Dendritic cell treated with granulocyte-macrophage colony-stimulating factor and Interleukin-4, amounts not matched to agents 40 ng/mL and 50 ng/mL, for 4 days (primary cell): Measurements from ENCODE around the gene PAPLN.
"Not testable (repeated sequence)": the region's sequence is repeated elsewhere in the genome, so short reads cannot be mapped to it uniquely, and the experiment has no call there.

Experiments used
- H3K27ac Mint-ChIP-seq: one replicate; pipeline ENCODE4 v1.8.0; 2022; ENCODE audit warnings: mild to moderate bottlenecking, mixed read lengths
- H3K27me3 Mint-ChIP-seq: one replicate; pipeline ENCODE4 v1.8.0; 2022; ENCODE audit warnings: mild to moderate bottlenecking, mixed read lengths
- H3K36me3 Mint-ChIP-seq: one replicate; pipeline ENCODE4 v1.8.0; 2022; ENCODE audit warnings: low read depth, mixed read lengths
- H3K4me1 Mint-ChIP-seq: one replicate; pipeline ENCODE4 v1.8.0; 2022; ENCODE audit warnings: low read depth, mixed read lengths
- H3K4me3 Mint-ChIP-seq: one replicate; pipeline ENCODE4 v1.8.0; 2022; ENCODE audit warnings: mild to moderate bottlenecking, moderate library complexity, mixed read lengths
- H3K9me3 Mint-ChIP-seq: one replicate; pipeline ENCODE4 v1.8.0; 2022; ENCODE audit warnings: mixed read lengths
- intact Hi-C: fragments of 100-400 bp; cut with micrococcal nuclease; formaldehyde crosslinking; loops from one replicate; pipeline ENCODE4 v1.15.0; 2022

The PAPLN gene

GRCh38 chr14:73289308-73289707 is 52.0 kb downstream of the PAPLN start:
- no peak overlapping the region for H3K4me3 Mint-ChIP-seq
- H3K27ac Mint-ChIP-seq = no peak overlapping the region
- no peaks in the 10 kb centered on the region for H3K4me1 Mint-ChIP-seq
- H3K27me3 Mint-ChIP-seq = no peaks in the 10 kb centered on the region
- peaks cover 83% of the 10 kb centered on the region for H3K36me3 Mint-ChIP-seq
- H3K9me3 Mint-ChIP-seq = no peaks in the 10 kb centered on the region
- intact Hi-C loops = no loop called here

GRCh38 chr14:73289729-73290128 is 52.4 kb downstream of the PAPLN start:
- H3K27ac Mint-ChIP-seq = no peak overlapping the region
- no peak overlapping the region for H3K4me3 Mint-ChIP-seq
- H3K36me3 Mint-ChIP-seq = peaks cover 82% of the 10 kb centered on the region
- no peaks in the 10 kb centered on the region for H3K4me1 Mint-ChIP-seq
- no peaks in the 10 kb centered on the region for H3K9me3 Mint-ChIP-seq
- intact Hi-C loops = no loop called here
- no peaks in the 10 kb centered on the region for H3K27me3 Mint-ChIP-seq

- Mint-ChIP-seq H3K27ac (no peak overlapping the region), H3K4me3 (no peak overlapping the region), H3K36me3 (peaks cover 77% of the 10 kb centered on the region), H3K27me3 (no peaks in the 10 kb centered on the region), H3K4me1 (no peaks in the 10 kb centered on the region), H3K9me3 (no peaks in the 10 kb centered on the region)
- intact Hi-C loops = no loop called here
Observed at GRCh38 chr14:73290279-73290678, 53.0 kb downstream of the PAPLN start.

DNA sequence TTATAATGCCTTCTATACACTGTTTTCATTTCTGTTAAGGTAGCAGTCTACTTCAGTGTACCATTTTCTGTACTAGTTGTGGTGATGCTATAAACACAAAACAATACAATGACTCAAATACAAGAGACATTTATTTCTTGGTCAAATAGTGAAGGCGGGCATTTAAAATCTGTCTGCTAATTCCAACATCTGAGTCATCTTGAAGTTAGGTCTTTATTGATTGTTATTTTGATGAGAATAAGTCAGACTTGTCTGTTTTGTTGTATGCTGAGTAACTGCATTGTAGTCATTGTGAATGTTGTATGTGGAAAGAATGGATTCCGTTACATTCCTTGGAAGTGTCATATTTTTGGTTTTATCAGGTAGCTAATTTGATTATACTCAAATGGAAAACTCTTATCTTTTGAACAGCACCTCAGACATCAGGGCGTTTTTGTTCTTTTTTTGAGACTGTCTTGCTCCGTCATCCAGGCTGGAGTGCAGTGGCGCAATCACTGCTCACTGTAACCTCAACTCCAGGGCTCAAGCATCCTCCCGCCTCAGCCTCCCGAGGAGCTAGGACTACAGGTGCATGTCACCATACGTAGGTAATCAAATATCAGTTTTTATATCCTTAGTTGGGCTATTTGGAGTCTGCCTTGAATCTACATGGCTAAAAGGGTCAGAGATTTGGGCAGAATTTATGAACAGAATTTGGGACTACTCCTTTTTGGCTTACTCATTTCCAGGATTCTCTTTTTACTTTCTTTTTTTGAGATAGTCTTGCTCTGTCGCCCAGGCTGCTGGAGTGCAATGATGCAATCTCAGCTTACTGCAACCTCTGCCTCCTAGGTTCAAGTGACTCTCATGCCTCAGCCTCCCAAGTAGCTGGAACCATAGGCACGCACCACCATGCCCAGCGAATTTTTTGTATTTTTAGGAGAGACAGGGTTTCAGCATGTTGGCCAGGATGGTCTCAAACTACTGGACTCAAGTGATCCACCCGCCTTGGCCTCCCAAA is 56.8 kb downstream of the PAPLN start:
- H3K4me1 Mint-ChIP-seq = no peaks in the 10 kb centered on the region
- intact Hi-C loops = no loop called here
- H3K27ac Mint-ChIP-seq = no peak overlapping the region
- H3K9me3 Mint-ChIP-seq = no peaks in the 10 kb centered on the region
- H3K27me3 Mint-ChIP-seq = no peaks in the 10 kb centered on the region
- no peak overlapping the region for H3K4me3 Mint-ChIP-seq
- peaks cover 66% of the 10 kb centered on the region for H3K36me3 Mint-ChIP-seq

DNA sequence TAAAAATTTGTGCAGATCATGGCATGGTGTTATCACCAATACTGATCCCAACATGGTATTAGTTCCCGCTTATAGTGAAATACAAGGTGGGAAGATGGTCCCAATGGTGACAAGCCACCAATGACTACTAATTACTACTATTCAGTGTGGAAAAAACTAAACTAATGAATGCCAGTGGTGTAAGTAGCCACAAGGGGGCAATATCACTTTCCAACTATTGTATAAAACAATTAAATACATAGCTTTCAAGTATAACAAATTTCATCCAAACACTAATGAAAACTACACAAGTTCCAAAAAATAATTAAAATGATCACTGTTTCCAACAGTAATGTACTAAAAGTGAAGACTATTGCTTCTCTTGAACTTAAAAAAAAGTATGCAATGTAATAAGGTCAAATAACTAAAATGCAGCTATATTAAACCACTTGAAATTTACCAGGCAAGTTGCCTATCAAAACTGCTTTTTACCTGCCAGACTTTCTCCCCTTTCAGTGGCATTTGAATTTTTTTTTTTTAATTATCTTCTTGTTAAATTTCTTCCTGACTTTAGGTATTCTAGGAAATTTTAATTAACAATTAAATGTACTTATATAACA is 58.0 kb downstream of the PAPLN start:
- Mint-ChIP-seq H3K27me3 (no peaks in the 10 kb centered on the region), H3K4me3 (no peak overlapping the region), H3K9me3 (no peaks in the 10 kb centered on the region), H3K27ac (no peak overlapping the region), H3K4me1 (no peaks in the 10 kb centered on the region), H3K36me3 (peaks cover 64% of the 10 kb centered on the region)
- intact Hi-C loops = loop anchor here (1.0 kb wide), 1 partner anchor 177 kb away; no protein-coding TSS in a partner anchor

GRCh38 chr14:73305499-73305898 is 68.2 kb downstream of the PAPLN start:
- Mint-ChIP-seq H3K4me1 (peaks cover 10% of the 10 kb centered on the region), H3K4me3 (no peak overlapping the region), H3K27ac (no peak overlapping the region), H3K27me3 (no peaks in the 10 kb centered on the region), H3K9me3 (no peaks in the 10 kb centered on the region), H3K36me3 (peaks cover 32% of the 10 kb centered on the region)
- intact Hi-C loops = no loop called here

DNA sequence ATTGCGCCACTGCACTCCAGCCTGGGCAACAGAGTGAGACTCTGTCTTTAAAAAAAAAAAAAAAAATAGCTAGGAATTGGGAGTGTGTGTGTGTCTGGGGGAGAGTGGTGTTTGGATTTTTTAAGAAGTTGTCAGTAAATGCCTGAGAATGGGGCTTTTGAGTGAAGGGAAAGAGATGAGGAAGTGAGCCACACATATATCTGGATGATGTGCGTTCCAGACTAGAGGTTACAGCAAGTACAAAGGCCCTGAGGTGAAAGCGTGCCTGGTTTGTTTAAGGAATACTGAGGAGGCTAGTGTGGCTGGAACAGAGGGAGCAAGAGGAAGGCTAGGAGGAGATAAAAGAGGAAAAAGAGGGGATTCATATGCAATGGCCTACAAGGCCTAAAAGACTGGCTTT is 70.0 kb downstream of the PAPLN start:
- intact Hi-C loops = no loop called here
- H3K4me3 Mint-ChIP-seq = no peak overlapping the region
- peaks cover 10% of the 10 kb centered on the region for H3K4me1 Mint-ChIP-seq
- H3K36me3 Mint-ChIP-seq = peaks cover 25% of the 10 kb centered on the region
- H3K27me3 Mint-ChIP-seq = no peaks in the 10 kb centered on the region
- H3K27ac Mint-ChIP-seq = no peak overlapping the region
- H3K9me3 Mint-ChIP-seq = no peaks in the 10 kb centered on the region

GRCh38 chr14:73309207-73309606 is 71.9 kb downstream of the PAPLN start:
- Mint-ChIP-seq H3K4me1 (peaks cover 10% of the 10 kb centered on the region), H3K36me3 (peaks cover 25% of the 10 kb centered on the region)
- H3K27me3 Mint-ChIP-seq, H3K9me3 Mint-ChIP-seq, H3K27ac Mint-ChIP-seq, H3K4me3 Mint-ChIP-seq, intact Hi-C loops: not testable (repeated sequence)

- peaks cover 10% of the 10 kb centered on the region for H3K4me1 Mint-ChIP-seq
- peaks cover 34% of the 10 kb centered on the region for H3K36me3 Mint-ChIP-seq
- no peak overlapping the region for H3K4me3 Mint-ChIP-seq
- H3K27ac Mint-ChIP-seq = no peak overlapping the region
- H3K9me3 Mint-ChIP-seq = no peaks in the 10 kb centered on the region
- intact Hi-C loops = no loop called here
- H3K27me3 Mint-ChIP-seq = no peaks in the 10 kb centered on the region
Observed at GRCh38 chr14:73311708-73312030, 74.4 kb downstream of the PAPLN start.

DNA sequence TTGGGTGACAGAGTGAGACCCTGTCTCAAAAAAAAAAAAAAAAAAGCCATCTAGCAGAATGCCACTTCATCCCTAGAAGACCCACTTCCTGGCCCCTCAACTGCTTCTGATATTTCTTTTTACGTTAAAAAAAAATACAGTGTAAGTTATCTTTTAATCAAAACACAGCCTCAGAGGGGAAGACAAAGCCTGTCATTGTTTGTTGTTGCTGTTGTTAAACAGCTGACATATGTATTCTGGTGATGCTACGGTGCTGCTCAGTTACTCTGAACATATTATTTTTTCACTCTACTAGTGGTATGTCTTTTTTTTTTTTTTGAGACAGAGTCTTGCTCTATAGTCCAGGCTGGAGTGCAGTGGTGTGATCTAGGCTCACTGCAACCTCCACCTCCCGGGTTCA is 75.4 kb downstream of the PAPLN start:
- intact Hi-C loops = no loop called here
- peaks cover 27% of the 10 kb centered on the region for H3K36me3 Mint-ChIP-seq
- peak overlapping the region; percentile 60 for H3K27ac Mint-ChIP-seq

DNA sequence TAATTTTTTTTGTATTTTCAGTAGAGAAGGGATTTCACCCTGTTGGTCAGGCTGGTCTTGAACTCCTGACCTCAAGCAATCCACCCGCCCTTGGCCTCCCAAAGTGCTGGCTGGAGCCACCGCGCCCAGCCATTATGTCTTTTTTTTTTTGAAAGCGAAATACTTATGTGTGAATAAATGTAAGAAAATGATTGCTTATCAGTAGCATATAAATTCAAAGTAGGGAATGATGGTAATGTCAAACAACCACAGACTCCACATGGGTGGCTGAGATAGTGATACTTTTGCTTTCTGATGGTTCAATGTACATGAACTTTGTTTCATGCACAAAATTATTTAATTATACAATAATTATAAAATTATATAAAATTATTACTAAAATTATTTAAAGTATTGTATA is 75.8 kb downstream of the PAPLN start:
- Mint-ChIP-seq H3K27ac (no peak overlapping the region), H3K27me3 (no peaks in the 10 kb centered on the region), H3K4me3 (no peak overlapping the region), H3K9me3 (no peaks in the 10 kb centered on the region), H3K4me1 (peaks cover 1% of the 10 kb centered on the region), H3K36me3 (peaks cover 22% of the 10 kb centered on the region)
- intact Hi-C loops = no loop called here

More for the DNA sequence above, 75.4 kb downstream of the PAPLN start:
- peaks cover 5% of the 10 kb centered on the region for H3K4me1 Mint-ChIP-seq
- H3K4me3 Mint-ChIP-seq = no peak overlapping the region
- H3K27me3 Mint-ChIP-seq = no peaks in the 10 kb centered on the region
- H3K9me3 Mint-ChIP-seq = no peaks in the 10 kb centered on the region

DNA sequence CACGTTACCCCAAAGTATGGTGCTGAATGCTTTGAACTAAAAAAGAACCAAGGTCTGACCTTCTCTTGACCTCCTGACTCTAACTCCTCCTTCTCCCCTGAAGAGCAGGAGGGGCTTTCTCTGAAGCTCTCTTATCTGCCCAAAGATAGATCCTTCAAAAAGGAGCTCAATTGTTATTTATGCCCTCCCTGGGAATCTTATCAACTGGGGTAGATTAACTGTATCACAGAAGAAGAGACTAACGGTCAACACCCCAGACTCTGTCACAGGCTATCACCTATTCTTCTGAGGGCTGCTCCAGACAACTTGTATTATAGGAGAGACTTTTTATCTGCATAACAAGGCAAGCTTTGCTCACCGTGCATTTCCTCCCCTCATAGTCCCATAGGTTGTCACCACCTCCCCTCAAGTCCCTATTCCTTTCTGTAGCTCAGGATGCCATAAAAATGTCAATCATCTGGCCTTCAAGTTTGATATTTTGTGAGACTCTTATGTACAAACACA is 86.6 kb downstream of the PAPLN start:
- Mint-ChIP-seq H3K27me3 (no peaks in the 10 kb centered on the region), H3K9me3 (no peaks in the 10 kb centered on the region), H3K36me3 (peaks cover 31% of the 10 kb centered on the region), H3K4me3 (no peak overlapping the region), H3K4me1 (no peaks in the 10 kb centered on the region), H3K27ac (no peak overlapping the region)
- intact Hi-C loops = no loop called here
